Suprapubic skin (tissue), 4 donors: Measurements from ENCODE around the gene SVIL. TPM values are rescaled to one million over a fixed set of nuclear protein-coding genes. Genes with fewer than 3 reads are reported as not detected.

ENCODE experiments used
- DNase-seq, 2 donors: peaks; one replicate each; pipeline ENCODE4 v3.0.0-alpha.2; 2019; ENCODE audit warnings: low spot score in 2 of 2
- H3K27ac ChIP-seq: fragments of 200-600 bp; sonication (generic); one replicate; pipeline ENCODE4 v1.5.1; 2019
- H3K27me3 ChIP-seq: fragments of 200-600 bp; sonication (generic); one replicate; pipeline ENCODE4 v1.5.1; 2019
- H3K36me3 ChIP-seq: fragments of 200-600 bp; sonication (generic); one replicate; pipeline ENCODE4 v1.5.1; 2019
- H3K4me1 ChIP-seq: fragments of 200-600 bp; sonication (generic); one replicate; pipeline ENCODE4 v1.5.1; 2019
- H3K4me3 ChIP-seq: fragments of 200-600 bp; sonication (generic); one replicate; pipeline ENCODE4 v1.5.1; 2019; ENCODE audit warnings: mild to moderate bottlenecking
- H3K9me3 ChIP-seq: fragments of 200-600 bp; sonication (generic); one replicate; pipeline ENCODE4 v1.5.1; 2019
- EP300 ChIP-seq: sonication (generic); formaldehyde crosslinking; IDR thresholded peaks from one replicate; pipeline ENCODE4 v1.6.1; 2017; ENCODE audit warnings: antibody characterized with exemption
- POLR2A ChIP-seq, 2 donors: fragments of 450-650 bp; IDR thresholded peaks; one replicate each; pipeline ENCODE4 v1.6.1; 2017; ENCODE audit warnings: antibody characterized with exemption in 2 of 2, mild to moderate bottlenecking in 2 of 2, moderate library complexity in 2 of 2
- POLR2AphosphoS5 ChIP-seq, 3 donors: sonication (generic); formaldehyde crosslinking; IDR thresholded peaks; one replicate each; pipeline ENCODE4 v1.6.1; 2017; ENCODE audit warnings: antibody characterized with exemption in 3 of 3
- WGBS: methylation state at CpG from one replicate; pipeline ENCODE4 v1.1.5; 2018; 5-methylcytosine and 5-hydroxymethylcytosine counted together
- total RNA-seq, 4 donors: library from RNA; depleted of rRNA; stranded (reverse); fragments of >200 nt; gene quantifications; one replicate each; pipeline ENCODE4 v1.1.0, GENCODE V29; 2016
- TF ChIP-seq, protein P1 (sequence below), 2 donors: fragments of 200-600 bp in 1 of 2; fragments of 450-650 bp in 1 of 2; sonication (generic) in 1 of 2; IDR thresholded peaks; one replicate each; pipeline ENCODE4 v1.5.1; 2016 to 2019; ENCODE audit warnings: antibody characterized with exemption in 2 of 2, mild to moderate bottlenecking in 1 of 2, moderate library complexity in 1 of 2

The SVIL gene
- total RNA-seq, 4 donors from 2014 or later = 52.9 to 129 (median 72.1) TPM

DNA sequence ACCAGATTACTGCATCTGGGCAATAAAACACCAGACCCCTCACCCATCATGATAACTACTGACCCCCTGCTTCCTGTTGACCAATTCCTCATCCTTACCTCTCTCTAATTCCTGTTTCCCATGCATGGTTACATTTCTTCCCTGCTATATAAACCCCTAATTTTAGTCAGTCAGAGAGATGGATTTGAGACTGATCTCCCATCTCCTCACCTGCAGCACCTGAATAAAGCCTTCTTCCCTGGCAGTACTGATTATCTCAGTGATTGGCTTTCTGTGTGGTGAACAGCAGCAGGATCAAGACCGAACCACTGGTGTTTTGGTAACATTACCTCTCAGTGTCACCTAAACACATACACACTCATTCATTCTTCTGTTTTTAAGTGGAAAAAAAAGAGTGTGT lies 41.2 kb upstream of the SVIL start:
- Histone ChIP-seq H3K36me3 (peaks cover 21% of the 10 kb centered on the region), H3K27ac (no peak overlapping the region), H3K4me3 (no peak overlapping the region), H3K27me3 (no peaks in the 10 kb centered on the region), H3K9me3 (no peaks in the 10 kb centered on the region), H3K4me1 (no peaks in the 10 kb centered on the region)
- DNase-seq = no peak
- TF ChIP-seq POLR2A (IDR thresholded peaks at IDR 0.05) = no peak
- TF ChIP-seq, protein P1, sequence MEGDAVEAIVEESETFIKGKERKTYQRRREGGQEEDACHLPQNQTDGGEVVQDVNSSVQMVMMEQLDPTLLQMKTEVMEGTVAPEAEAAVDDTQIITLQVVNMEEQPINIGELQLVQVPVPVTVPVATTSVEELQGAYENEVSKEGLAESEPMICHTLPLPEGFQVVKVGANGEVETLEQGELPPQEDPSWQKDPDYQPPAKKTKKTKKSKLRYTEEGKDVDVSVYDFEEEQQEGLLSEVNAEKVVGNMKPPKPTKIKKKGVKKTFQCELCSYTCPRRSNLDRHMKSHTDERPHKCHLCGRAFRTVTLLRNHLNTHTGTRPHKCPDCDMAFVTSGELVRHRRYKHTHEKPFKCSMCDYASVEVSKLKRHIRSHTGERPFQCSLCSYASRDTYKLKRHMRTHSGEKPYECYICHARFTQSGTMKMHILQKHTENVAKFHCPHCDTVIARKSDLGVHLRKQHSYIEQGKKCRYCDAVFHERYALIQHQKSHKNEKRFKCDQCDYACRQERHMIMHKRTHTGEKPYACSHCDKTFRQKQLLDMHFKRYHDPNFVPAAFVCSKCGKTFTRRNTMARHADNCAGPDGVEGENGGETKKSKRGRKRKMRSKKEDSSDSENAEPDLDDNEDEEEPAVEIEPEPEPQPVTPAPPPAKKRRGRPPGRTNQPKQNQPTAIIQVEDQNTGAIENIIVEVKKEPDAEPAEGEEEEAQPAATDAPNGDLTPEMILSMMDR (IDR thresholded peaks at IDR 0.05) = no peak
- 100% methylated on average over 1 of the region's 1 CpG for WGBS

DNA sequence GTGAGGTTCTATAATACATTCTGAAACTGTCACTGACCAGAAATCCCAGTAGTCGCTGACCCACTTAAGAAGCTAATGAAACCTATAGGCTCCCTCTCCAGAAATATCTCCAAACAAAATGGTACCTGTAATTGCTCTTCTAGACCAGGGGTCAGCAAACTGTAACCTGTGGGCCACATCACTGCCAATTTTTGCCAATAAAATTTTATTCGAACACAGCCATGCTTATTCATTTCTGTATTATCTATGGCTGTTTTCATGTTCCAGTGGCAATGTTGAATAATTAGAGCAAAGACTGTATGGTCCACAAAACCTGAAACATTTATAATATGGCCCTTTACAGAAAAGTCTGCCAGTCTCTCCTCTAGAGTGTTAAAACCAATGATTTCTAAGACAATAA lies 37.2 kb upstream of the SVIL start:
- H3K36me3 ChIP-seq = peaks cover 17% of the 10 kb centered on the region
- no peak overlapping the region for H3K4me3 ChIP-seq
- H3K27me3 ChIP-seq = no peaks in the 10 kb centered on the region
- no peak overlapping the region for H3K27ac ChIP-seq
- H3K9me3 ChIP-seq = no peaks in the 10 kb centered on the region
- H3K4me1 ChIP-seq = peaks cover 9% of the 10 kb centered on the region
- 89% methylated on average over 2 of the region's 2 CpGs for WGBS
- TF ChIP-seq, protein P1 (IDR thresholded peaks at IDR 0.05) = no peak
- no peak for TF ChIP-seq POLR2AphosphoS5 (IDR thresholded peaks at IDR 0.05)
- no peak for DNase-seq

DNA sequence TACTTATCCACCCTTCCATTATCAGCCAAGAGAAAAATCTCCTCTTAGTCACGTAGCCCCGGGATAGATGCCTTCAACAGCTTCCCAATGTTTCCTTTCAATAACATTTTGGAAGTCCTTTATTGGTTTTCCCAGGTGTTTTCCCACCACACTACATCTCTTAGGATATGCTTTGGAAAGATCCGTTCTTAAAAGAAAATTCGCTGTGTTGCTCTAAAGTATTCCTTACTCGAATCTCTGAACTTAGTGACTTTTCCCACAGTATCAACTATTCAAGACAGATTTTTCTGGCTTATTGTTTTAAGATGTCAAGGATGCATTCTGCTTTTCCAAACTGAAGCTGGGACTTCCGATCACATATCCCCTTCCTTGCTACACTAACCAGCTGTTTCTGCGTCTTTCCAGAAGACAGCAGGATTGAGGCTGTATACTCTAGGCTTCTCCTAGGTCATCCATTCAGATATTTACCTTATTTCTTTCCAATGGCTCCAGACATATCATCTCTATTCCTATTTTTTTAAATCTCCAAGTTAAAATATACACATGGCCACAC lies 36.5 kb upstream of the SVIL start:
- TF ChIP-seq POLR2A (IDR thresholded peaks at IDR 0.05) = no peak
- TF ChIP-seq, protein P1 (IDR thresholded peaks at IDR 0.05) = no peak
- TF ChIP-seq POLR2AphosphoS5 (IDR thresholded peaks at IDR 0.05) = no peak
- TF ChIP-seq EP300 = no peak
- Histone ChIP-seq H3K36me3 (peaks cover 12% of the 10 kb centered on the region), H3K27ac (no peak overlapping the region), H3K9me3 (no peaks in the 10 kb centered on the region), H3K27me3 (no peaks in the 10 kb centered on the region), H3K4me1 (peaks cover 9% of the 10 kb centered on the region), H3K4me3 (no peak overlapping the region)
- no peak for DNase-seq
- 70% methylated on average over 7 of the region's 7 CpGs for WGBS

DNA sequence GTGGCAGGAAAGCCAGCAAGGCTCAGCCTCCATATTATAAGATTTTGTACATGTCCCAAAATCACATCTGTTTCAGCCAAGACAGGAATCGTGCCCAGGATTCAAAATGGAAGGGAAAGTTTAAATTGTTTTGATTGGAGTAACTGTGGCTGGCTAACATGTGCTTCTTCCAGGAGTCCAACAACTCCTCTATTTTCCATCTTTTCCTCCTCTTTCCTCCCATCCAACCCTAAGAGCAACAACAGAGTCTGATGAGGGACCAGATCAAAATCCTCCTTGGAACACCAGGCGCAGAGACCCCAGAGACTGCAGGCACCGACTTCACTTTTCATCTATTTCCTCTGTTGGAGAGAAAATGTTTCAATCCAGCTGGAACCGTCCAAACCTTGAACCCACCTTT lies 36.0 kb upstream of the SVIL start:
- Histone ChIP-seq H3K27me3 (no peaks in the 10 kb centered on the region), H3K36me3 (peaks cover 10% of the 10 kb centered on the region), H3K9me3 (no peaks in the 10 kb centered on the region), H3K4me1 (peaks cover 9% of the 10 kb centered on the region), H3K27ac (no peak overlapping the region), H3K4me3 (no peak overlapping the region)
- TF ChIP-seq POLR2AphosphoS5 (IDR thresholded peaks at IDR 0.05) (no peak), POLR2A (IDR thresholded peaks at IDR 0.05) (no peak)
- no peak for DNase-seq
- WGBS = 70% methylated on average over 4 of the region's 4 CpGs

DNA sequence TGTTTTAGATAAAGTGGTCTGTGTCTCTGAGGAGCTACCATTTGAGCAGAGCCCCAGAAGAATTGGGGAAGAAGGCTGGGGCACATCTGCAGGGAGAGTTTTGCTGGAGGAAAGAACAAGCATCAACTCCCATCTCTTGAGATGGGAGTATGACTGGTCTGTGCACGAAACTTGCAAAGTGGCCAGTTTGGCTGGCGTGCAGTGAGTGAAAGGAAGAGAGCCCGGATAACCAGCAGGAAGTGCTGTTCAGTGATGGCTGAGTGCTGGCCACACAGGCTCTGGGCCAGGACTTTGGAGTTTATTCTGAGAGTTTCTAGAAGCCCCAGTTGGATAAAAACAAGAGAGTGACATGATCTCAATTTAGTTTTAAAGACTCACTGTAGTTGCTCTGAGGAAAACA lies 34.4 kb upstream of the SVIL start:
- Histone ChIP-seq H3K4me1 (peaks cover 9% of the 10 kb centered on the region), H3K36me3 (no peaks in the 10 kb centered on the region), H3K9me3 (no peaks in the 10 kb centered on the region), H3K27me3 (no peaks in the 10 kb centered on the region), H3K27ac (no peak overlapping the region), H3K4me3 (no peak overlapping the region)
- DNase-seq = no peak
- TF ChIP-seq POLR2A (IDR thresholded peaks at IDR 0.05) = no peak
- TF ChIP-seq POLR2AphosphoS5 (IDR thresholded peaks at IDR 0.05) = no peak
- TF ChIP-seq EP300 = no peak
- TF ChIP-seq, protein P1 (IDR thresholded peaks at IDR 0.05) = no peak
- WGBS = 62% methylated on average over 3 of the region's 3 CpGs

DNA sequence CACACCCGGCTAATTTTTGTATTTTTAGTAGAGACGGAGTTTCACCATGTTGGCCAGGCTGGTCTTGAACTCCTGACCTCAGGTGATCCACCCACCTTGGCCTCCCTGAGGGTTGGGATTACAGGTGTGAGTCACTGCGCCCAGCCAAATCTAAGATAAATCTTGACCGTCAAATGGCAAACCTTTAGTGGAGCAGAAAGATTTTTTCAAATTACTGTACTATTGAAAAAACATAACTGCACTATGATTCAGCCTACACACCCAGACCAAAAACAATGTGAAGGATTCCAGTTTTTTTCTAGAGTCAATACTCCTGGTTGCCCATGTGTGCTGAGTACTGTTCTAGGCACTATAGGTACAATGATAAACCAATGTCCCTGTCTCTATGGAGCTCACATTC lies 33.9 kb upstream of the SVIL start:
- Histone ChIP-seq H3K27ac (no peak overlapping the region), H3K4me3 (no peak overlapping the region), H3K9me3 (no peaks in the 10 kb centered on the region), H3K27me3 (no peaks in the 10 kb centered on the region), H3K36me3 (no peaks in the 10 kb centered on the region), H3K4me1 (peaks cover 9% of the 10 kb centered on the region)
- 83% methylated on average over 4 of the region's 4 CpGs for WGBS
- TF ChIP-seq POLR2AphosphoS5 (IDR thresholded peaks at IDR 0.05) (no peak), POLR2A (IDR thresholded peaks at IDR 0.05) (no peak), EP300 (no peak)
- TF ChIP-seq, protein P1 (IDR thresholded peaks at IDR 0.05) = no peak
- DNase-seq = no peak
